ENCODE measurements around the gene PTCRA.

DNA sequence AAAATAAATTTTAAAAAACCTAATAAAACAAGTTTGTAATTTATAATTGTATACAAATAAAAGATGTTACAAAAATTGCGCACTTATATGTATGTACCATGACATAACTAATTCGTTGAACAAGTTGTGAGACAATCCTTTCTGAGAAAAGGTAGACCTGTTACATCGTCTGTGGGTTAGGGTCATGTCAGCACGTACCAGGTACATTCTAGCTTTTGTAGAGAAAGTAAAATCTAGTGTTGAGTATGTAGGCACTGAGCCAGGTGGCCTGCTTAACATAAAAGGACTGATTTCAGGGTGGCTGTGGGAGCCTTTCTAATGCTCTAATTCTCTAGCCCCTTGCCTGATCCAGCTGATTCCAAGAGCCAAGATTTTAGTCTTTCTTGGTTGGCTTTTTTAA is 26.0 kb upstream of the PTCRA start:
- TF ChIP-seq, protein P1, sequence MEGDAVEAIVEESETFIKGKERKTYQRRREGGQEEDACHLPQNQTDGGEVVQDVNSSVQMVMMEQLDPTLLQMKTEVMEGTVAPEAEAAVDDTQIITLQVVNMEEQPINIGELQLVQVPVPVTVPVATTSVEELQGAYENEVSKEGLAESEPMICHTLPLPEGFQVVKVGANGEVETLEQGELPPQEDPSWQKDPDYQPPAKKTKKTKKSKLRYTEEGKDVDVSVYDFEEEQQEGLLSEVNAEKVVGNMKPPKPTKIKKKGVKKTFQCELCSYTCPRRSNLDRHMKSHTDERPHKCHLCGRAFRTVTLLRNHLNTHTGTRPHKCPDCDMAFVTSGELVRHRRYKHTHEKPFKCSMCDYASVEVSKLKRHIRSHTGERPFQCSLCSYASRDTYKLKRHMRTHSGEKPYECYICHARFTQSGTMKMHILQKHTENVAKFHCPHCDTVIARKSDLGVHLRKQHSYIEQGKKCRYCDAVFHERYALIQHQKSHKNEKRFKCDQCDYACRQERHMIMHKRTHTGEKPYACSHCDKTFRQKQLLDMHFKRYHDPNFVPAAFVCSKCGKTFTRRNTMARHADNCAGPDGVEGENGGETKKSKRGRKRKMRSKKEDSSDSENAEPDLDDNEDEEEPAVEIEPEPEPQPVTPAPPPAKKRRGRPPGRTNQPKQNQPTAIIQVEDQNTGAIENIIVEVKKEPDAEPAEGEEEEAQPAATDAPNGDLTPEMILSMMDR (conservative IDR thresholded peaks at IDR 0.05; ENCODE audit: low read length), result no peak
- TF ChIP-seq EZH2phosphoT487 (IDR thresholded peaks at IDR 0.05; ENCODE audit: borderline replicate concordance), result no peak

Measured in Loucy (cell line).